ENCODE data around the gene DTNB.

GRCh38 chr2:25720575-25720974 is 47.2 kb upstream of the DTNB start:
- TF ChIP-seq CTCF (conservative IDR thresholded peaks at IDR 0.05 in 1 of 2, IDR thresholded peaks at IDR 0.05 in 1 of 2; ENCODE audit: low read depth in 1 of 2, low read length in 2 of 2) (no peak), EZH2 (IDR thresholded peaks at IDR 0.05; ENCODE audit: low read length, missing control alignments) (no peak)

Data from fibroblast of lung (primary cell).